NCI-H187 treated with DMSO at 0.1 percent for 48 hours (cell line): ENCODE results near the gene KL.

Source experiments
- DNase-seq: peaks from one replicate; lab custom pipeline; 2025; lab: John Stamatoyannopoulos, UW

The KL gene

GRCh38 chr13:33037673-33038072 lies 21.4 kb downstream of the KL start:
- DNase-seq, result no peak

- no peak for DNase-seq
Measured at GRCh38 chr13:33040090-33040489, 23.9 kb downstream of the KL start.

GRCh38 chr13:33045851-33046592 lies 29.8 kb downstream of the KL start:
- no peak for DNase-seq

GRCh38 chr13:33050161-33050560 lies 33.9 kb downstream of the KL start:
- no peak for DNase-seq

GRCh38 chr13:33051632-33052031 lies 35.4 kb downstream of the KL start:
- DNase-seq, result no peak

GRCh38 chr13:33052506-33053280 lies 36.5 kb downstream of the KL start:
- no peak for DNase-seq

GRCh38 chr13:33053397-33054066 lies 37.3 kb downstream of the KL start:
- no peak for DNase-seq

GRCh38 chr13:33057019-33057780 lies 41.0 kb downstream of the KL start:
- DNase-seq, result no peak

- DNase-seq, result no peak
Measured at GRCh38 chr13:33058776-33059327, 42.6 kb downstream of the KL start.

GRCh38 chr13:33060815-33061214 lies 44.6 kb downstream of the KL start:
- DNase-seq, result no peak

- no peak for DNase-seq
Measured at GRCh38 chr13:33066329-33066728, 50.1 kb downstream of the KL start.

- DNase-seq, result no peak
Measured at GRCh38 chr13:33069365-33069764, 53.1 kb downstream of the KL start.

- DNase-seq, result no peak
Measured at GRCh38 chr13:33070713-33071112, 54.5 kb downstream of the KL start.

GRCh38 chr13:33072282-33072681 lies 56.1 kb downstream of the KL start:
- DNase-seq, result no peak

GRCh38 chr13:33072759-33073158 lies 56.5 kb downstream of the KL start:
- no peak for DNase-seq

GRCh38 chr13:33073338-33073737 lies 57.1 kb downstream of the KL start:
- DNase-seq, result no peak

GRCh38 chr13:33076001-33076992 lies 60.1 kb downstream of the KL start:
- DNase-seq, result no peak

GRCh38 chr13:33078263-33078662 lies 62.0 kb downstream of the KL start:
- no peak for DNase-seq

GRCh38 chr13:33079960-33080359 lies 63.7 kb downstream of the KL start:
- DNase-seq, result no peak

GRCh38 chr13:33080972-33081590 lies 64.9 kb downstream of the KL start:
- DNase-seq, result no peak
